Measurements from ENCODE around the gene CETP.

The CETP gene, protein sequence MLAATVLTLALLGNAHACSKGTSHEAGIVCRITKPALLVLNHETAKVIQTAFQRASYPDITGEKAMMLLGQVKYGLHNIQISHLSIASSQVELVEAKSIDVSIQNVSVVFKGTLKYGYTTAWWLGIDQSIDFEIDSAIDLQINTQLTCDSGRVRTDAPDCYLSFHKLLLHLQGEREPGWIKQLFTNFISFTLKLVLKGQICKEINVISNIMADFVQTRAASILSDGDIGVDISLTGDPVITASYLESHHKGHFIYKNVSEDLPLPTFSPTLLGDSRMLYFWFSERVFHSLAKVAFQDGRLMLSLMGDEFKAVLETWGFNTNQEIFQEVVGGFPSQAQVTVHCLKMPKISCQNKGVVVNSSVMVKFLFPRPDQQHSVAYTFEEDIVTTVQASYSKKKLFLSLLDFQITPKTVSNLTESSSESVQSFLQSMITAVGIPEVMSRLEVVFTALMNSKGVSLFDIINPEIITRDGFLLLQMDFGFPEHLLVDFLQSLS

DNA sequence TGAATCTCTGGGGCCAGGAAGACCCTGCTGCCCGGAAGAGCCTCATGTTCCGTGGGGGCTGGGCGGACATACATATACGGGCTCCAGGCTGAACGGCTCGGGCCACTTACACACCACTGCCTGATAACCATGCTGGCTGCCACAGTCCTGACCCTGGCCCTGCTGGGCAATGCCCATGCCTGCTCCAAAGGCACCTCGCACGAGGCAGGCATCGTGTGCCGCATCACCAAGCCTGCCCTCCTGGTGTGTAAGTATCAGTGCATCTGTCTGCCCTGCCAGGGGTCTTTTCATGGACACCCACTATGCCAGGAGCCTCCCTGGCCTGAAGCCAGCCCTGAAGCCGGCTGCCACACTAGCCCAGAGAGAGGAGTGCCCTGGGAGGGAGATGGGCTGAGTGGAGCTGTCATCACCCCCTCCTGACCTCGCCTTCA, at the start of gene CETP:
Gene CETP (plus strand): TSS at position 100 of the 431 bp plus-strand sequence. CDS start 30 bp downstream, at position 130.
- no peak for DNase-seq

DNA sequence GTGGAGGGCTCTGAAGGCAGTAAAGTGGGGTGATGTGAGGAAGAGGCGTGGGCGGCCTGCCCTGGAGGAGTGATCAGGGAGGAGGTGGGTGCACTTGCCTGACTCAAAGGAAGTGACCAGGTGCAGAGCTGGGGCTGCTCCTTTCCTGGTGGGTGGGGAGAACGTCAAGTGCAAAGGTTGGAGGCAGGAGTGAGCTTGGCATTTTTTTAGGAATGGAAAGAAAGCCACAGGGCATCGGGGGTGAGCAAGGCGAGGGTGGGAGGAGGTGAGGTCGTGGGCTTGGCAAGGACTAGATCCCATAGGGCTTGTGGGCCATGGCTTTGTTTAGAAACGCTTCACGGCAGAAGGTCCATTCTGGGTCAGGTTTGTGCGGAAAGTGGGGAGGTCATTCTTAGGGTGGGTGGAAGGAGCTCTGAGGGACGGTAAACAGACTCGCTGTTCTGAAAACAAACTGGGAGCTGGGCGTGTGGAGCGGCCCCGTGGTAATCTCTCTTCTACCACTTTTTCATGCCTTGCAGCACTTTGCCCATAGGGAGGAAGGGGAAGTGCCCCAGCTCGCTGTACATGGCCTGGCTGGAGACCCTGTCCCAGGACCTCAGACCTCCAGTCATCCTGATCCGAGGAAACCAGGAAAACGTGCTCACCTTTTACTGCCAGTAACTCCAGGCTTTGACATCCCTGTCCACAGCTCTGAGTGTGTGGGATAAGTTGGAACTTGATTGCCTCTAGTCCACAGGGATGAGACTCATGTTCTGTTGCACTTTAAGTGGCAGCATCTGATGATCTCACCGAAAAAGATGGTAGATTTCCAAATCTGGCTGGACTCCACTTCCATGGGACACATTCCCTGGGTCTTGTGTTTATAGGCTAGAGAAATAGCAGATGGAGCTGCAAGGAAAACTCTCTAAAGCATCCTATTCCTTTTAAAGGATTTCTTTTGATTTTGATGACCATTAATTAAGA, 48.7 kb upstream of the CETP start:
- DNase-seq: no peak

DNA sequence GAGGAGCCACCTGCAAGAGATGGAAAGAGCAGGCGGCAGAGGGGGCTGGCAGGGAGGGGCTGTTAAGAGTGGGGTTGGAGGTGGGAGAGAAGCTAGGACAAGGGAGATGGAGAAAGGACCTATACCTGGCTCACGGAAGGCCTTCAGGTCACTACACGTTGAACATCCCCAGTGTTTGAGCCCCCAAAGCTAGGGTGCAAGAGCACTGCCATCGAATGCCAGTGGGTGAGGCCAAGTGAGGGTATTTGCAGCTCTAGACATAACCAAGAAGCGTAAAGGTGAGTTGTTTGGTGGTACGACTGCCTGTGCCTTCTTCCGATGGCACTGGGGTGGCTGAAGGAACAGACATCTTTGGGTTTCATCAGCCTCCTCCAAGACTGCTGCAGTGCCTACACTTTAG, 46.9 kb upstream of the CETP start:
- DNase-seq: no peak

DNA sequence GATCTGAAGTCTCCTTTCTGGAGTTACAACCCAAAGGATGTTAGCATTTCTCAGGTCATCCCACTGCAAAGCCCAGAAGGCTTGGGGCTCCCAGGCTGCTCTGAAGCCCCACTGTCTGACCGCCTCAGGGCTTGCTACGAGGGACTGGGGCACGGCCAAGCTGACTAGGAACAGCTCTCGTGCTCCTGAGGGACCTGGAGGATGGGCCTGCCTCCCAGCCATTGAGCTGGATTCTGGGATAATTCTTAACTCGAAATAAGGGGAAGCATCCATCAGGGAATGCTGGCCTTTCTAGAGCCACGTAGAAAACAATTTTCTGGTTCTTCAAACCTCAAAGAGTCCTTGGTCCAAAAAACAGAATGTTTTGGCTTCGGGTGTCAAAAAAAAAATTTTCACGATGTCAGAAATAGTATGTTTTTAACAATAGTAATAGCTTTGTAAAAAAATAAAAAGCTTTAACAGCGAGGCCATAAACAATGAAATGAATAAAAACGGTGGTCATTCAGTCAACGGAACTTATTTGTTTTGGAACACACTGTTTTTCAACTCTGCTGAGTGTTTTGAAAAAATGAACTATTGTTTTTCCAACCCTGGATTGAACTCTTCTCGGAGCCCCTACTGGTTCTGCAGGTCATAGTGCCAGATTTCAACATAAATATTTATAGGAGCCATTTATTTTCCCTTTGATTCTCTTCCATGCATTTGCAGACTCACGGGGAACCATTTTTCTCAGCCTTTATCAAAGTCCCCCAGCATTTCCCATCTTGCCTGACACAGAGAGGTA, 46.2 kb upstream of the CETP start:
- no peak for DNase-seq

DNA sequence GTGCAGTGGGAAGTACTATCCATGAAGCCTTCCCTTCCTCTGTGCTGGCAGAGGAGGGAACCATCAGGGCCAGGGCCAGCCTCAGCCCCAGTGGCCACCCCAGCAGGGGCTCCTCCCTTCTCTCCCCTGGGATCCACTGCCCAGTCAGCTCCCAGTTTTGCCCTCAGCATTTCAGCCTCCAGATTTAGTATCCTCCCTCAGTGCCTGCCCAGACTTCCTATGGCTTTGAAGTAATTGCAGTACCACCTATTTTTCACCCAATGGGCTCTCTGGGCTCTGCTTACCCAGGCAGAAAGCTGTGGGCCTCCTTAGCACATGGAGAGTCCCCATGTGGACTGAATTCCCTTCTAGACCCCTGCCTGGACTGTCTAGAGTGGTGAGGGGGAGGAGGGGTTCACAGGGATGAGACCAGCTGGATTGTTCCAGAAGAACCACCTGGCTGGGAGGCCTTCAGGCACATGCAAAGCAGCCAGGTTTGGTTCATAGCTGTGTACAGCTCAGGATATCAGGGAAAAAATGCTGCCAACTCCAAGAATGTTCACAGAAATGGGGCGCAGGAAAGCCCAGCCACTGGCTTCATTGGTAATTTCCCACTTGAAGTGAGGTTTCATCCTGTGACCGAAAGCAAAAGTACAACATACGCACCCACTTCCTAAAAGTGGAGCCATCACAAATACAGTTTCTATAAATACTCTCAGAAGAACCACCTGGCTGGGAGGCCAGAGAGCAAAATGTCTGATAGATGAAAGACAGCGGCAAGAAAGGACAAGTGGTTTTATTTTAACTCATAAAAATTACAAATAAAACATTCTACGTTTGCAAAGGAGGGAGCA, 45.0 kb upstream of the CETP start:
- DNase-seq: peak in 1 of 2 experiments; percentile 7

DNA sequence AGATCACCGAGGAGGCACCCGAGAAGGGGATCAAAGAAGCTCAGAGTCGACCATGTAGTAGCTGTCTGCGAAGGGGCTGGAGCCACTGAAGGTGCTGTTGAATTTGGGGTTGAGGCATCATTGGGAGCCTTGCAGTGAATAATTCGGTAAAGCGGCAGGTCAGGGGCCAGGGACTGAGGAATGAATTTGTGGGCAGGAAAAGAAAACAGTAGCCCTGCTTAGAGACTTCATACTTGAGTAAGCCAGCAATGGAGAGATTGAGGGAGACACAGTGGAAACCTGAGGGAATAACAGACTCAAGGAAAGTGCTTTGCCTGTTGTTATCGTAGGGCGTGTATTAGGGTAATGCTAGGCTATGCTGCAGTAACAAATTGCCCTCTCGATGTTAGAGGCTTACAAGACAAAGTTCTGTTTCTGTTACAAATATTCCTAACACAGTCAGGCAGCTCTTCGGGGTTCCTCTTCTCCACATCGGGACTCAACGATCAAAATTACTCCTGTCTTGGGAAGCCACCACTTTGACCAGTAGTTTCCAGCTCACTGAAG, 43.2 kb upstream of the CETP start:
- no peak for DNase-seq

DNA sequence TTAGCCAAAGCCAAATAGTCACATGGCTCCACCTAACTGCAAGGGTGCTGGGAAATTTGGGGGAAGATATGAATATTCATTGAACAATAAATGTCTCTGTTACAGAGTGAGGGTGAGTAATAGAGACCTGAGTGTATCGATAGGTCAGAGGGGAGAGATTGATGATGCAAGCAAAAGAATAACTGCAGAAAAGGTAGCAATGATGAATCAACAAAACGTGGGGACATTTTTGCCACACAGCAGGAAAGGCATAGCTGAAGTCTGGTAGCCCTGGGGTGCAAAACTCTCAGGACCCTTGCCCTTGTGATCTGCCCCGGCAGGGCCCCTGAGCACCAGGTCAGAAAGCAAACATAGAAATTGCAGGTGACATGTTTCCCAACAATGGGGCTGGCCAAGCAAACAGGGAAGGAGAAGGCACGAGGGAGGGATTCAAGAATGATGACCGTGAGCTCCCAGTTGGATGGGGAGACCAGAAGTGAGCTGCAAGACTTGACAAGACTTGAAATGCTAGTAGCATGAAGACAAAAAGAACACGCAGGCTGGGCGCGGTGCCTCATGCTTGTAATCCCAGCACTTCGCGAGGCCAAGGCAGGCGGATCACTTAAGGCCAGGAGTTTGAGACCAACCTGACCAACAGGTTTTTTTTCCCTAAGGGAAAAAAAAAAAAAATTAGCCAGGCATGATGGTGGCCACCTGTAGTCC, 42.5 kb upstream of the CETP start:
- no peak for DNase-seq

DNA sequence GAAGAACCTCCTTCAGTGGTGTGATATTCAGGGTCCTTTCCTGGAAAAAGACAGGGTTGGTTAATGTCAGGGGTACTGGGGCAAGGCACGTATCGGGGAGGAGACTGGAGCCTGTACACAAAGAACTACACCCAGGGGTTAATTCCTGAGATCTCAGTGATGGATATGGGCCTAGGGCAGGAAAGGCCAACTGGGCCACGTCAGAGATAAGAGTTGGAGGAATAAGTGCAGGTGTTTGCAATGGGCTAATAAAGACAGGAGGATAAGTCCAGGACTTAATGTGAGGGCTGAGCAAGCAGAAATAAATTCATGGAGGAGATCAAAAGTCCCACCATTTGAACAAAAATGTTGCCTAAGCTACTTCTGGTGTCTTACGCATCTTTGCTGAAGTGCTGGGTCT, 40.2 kb upstream of the CETP start:
- no peak for DNase-seq

DNA sequence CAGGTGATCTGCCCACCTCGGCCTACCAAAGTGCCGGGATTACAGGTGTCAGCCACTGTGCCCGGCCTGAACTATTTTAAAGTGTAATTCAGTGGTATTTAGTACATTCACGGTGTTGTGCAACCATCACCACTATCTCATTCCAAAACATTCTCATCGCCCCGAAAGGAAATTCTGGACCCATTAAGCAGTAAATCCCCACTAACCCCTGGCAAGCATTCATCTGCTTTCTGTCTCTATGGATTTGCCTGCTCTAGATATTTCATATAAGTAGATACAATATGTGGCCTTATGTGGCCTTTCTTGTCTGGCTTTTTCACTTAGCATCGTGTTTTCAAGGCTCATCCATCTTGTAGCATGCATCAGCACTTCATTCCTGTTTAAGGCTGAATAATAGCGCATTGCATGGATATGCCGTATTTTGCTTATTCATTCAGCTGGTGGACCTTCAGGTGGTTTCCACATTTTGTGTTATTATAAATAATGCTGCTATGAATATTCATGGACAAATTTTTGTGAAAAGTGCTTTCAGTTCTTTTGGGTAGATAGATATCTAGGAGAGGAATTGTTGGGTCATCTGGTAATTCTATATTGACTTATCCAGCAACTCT, 38.2 kb upstream of the CETP start:
- no peak for DNase-seq

DNA sequence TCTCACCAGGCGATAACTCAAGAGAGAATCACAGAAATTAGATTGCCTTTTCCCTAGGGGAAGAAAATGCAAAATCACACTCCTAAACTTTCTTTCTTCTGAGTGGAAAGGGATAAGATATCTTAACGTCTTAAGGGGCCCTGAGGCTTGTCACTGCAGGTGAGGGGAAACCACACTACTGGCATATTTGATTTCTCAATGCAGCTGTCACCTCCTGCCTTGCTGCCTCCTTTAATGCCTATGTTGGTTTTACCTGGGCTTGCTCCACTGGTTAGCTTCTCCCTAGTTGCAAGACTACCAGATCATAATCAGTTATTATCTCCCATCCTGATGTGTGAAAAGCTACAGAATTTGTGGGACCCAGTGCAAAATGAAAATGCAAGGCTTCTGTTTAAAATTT, 34.3 kb upstream of the CETP start:
- DNase-seq: no peak

DNA sequence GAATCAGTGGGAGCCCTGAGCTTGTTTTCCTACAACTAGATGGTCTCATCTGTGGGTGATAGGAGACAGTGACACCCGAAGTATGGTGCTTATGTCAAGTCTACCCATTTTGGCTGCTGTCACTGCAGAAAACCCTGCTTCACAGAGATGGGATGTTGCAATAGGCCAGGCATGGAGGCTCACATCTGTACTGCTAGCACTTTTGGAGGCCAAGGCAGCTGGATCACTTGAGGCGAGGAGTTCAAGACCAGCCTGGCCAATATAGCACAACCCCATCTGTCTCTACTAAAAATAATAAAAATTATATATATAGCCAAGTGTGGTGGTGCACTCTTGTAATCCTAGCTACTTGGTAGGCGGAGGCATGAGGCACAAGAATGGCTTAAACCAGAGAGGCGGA, 32.1 kb upstream of the CETP start:
- no peak for DNase-seq

DNA sequence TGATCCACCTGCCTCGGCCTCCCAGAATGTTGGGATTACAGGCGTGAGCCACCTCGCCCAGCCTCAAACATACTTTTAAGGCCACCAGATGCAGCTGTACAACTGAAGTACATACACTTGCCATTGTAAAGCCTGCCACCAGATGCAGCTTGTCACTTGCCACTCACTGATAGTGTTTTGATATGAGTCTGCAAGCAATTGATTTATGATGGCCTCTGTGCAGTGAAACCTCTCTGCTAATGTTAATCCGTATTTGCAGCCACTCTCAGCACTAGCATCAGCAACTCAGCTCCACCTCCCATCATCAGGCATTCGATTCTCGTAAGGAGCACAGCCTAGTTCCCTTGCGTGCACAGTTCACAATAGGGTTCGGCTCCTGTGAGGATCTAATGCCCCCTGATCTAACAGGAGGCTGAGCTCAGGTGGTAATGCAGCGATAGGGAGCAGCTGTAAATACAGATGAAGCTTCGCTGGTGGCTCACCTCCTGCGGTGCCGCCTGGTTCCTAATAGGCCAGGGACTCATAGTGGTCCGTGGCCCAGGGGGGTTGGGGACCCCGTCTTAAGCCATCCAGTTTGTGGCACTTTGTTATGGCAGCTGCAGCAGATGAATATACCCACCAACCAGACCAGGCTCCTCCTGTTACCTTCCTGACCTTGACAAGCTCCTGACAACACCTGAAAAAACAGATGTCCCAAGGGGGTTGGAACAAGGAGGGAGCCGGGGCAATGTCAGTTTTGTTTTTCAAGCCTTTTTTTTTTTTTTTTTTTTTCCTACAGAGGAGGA, 31.1 kb upstream of the CETP start:
- no peak for DNase-seq

DNA sequence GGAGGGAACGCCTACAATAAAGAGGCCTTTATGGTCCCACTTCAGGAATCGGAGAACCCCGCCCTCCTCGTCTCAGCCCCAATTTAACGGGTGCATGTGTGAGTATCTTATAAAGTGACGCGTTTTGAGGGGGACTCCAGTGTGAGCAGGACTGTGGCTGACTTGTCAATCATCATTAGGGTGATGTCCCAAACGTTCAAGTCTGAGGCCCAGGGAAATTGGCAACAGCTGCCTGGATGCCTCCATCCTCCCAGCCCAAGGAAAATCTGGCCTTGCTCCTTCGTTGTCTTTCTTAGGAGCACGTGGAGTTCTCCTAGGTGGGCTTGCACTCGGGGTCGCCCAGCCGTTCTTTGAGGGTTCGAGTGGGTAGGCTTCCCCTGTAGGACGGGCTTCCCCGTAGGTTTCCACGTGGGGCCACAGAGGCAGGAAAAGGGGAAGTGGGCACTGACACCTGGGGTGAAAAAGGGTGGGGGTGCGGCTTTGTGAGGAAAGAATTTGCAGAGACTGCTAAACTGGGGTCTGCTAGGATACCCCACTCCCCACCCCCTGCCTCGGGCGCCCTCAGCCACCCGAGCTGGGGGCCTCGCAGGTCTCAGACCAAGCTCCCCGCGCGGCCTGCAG, 30.4 kb upstream of the CETP start:
- no peak for DNase-seq

DNA sequence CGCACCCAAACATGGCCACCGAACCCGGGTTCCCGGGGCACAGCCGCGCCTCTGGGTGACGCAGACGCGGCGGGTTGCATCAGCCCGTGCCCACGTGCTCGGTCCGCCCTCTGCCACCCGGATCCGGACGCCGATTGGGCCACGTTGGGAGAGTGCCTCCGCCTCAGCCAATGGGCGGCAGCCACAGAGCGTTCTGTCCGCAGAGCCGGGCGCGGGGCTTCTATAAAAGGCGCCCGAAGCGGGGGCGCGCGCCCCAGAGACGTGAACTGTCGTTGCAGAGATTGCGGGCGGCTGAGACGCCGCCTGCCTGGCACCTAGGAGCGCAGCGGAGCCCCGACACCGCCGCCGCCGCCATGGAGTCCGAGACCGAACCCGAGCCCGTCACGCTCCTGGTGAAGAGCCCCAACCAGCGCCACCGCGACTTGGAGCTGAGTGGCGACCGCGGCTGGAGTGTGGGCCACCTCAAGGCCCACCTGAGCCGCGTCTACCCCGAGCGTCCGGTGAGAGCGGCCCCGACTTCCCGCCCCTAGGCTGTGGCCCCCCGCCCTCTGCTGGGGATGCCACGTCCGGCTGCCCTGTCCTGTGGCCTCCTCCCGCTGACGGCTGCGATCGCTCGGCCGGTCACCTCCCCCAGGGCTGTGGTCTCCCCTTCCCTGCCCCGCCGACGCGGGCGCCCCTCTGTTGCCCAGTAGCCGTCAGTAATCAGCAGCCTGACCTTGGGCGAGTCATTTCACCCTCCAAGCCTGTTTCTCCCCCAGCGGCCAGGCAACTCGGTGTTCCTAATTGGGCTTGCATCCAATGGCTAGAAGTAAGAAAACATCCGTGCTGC, 29.6 kb upstream of the CETP start, which contains the start of gene HERPUD1:
Gene HERPUD1 (plus strand): TSS at position 251 of the 829 bp plus-strand sequence. CDS start 103 bp downstream, at position 354.
- DNase-seq: peak; percentile 99

DNA sequence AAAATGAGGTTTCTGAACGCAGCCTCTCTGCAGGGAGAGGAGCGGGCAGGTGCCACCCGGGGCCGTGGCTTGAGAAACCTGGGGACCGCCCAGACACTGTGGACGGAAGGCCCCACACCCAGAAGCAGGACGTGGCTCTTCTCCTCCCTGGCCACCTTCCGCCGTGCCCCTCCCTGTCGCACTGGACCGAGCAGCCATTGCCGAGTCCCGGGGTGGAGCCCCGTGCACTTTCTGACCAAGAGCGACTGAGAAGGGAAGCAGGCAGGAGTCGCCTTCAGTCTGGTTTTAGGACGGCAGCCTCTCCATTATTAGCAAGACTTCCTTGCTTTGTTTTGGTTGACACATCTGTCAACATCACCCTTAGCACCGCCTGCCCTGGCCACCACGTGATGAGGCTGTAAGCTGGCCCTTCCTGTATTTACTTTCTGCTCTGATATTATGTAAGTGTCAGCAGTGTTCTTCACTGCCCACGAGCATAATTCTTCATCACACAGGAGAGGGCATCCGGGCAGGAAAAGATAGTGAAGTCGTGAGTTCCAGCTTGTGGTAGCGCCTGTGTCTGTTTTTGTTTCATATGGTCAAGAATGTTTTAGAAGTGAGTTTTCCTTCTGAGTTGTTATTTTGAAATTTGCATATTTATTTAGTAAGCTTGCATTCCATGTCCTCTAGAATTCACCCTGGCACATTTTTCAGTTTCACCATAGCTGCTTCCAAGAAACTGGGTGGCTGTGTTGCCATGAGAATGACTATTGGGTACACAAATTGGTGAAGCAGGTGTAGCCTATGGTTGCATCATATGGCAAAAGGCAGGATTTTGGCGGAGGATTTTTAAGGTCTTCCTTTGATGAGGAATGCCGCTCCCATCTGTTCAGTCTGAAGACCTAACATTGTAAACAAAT, 28.8 kb upstream of the CETP start:
- peak; percentile 21 to 24 for DNase-seq

DNA sequence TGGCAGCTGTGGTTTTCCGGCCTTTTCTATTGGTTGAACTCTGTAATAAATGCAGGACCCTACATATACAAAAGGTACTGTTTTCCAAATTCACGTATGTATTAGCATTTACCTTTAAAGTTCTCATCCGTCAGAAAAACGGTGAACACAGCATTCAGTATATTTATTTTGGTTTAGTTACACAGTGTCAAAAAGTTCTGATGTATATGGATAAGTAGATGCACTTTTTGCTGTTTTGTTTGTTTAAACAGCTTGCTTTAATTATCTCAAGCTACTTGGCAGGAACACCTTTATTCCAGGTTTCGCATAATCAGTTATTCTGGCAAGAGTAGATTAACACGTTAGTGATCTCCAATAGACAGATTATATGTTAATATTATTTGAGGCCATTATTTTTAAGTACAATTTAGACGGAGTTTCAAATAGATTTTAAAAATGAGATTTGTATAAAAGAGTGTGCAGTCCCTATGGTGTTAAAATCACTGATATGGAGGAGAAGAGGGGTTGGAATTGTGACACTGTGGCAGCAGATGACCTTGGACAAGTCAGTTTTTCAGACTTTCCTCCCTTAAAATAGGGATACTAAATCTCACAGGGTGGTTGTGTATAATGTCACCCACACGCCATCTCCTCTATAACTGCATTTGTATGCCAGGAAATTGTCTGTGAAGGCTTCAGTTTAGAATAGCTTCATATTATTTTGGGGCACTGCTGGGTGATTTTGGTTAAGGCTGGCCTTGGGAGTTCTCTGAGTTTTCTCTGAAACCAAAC, 27.7 kb upstream of the CETP start:
- no peak for DNase-seq

Data from stimulated activated CD4-positive, alpha-beta T cell treated with anti-CD3 and anti-CD28 coated beads, Interleukin-4, amount 100 ng/mL, for 4 hours (primary cell).